ENCODE measurements around the gene HOGA1. TPM values are rescaled to one million over a fixed set of nuclear protein-coding genes. Genes with fewer than 3 reads are reported as not detected.

The HOGA1 gene
- total RNA-seq, 3 donors from 2014 or later (not counting 1 experiment from before 2014, with no cell fraction given) = not detected

GRCh38 chr10:97546456-97547270 lies 37.5 kb upstream of the HOGA1 start:
- H3K4me3 Mint-ChIP-seq = no peak overlapping the region
- H3K27ac ChIP-seq (ENCODE audit: low read length) = no peak overlapping the region
- no peaks in the 10 kb centered on the region for H3K36me3 Mint-ChIP-seq
- peaks cover 0 to 4% of the 10 kb centered on the region in 2 donors for H3K27me3 Mint-ChIP-seq (ENCODE audit: low read depth in 2 of 2)
- no peaks in the 10 kb centered on the region for H3K9me3 Mint-ChIP-seq
- ATAC-seq (no peak), DNase-seq (no peak)
- WGBS (ENCODE audit: insufficient coverage) = 91% methylated on average over 16 of the region's 18 CpGs
- TF ChIP-seq CTCF (IDR thresholded peaks at IDR 0.05) = no peak
- peaks cover 0 to 5% of the 10 kb centered on the region in 2 donors for H3K4me1 Mint-ChIP-seq
- no peaks in the 10 kb centered on the region for H3K27me3 ChIP-seq (ENCODE audit: control insufficient read depth, insufficient read depth, low read length)
- H3K9me3 ChIP-seq (ENCODE audit: control insufficient read depth, insufficient read depth, low read length) = no peaks in the 10 kb centered on the region
- peaks cover 8% of the 10 kb centered on the region for H3K4me1 ChIP-seq (ENCODE audit: control insufficient read depth, insufficient read depth, low read length)
- no peak overlapping the region for H3K27ac Mint-ChIP-seq
- no peaks in the 10 kb centered on the region for H3K36me3 ChIP-seq (ENCODE audit: control insufficient read depth, insufficient read depth, low read length)
- intact Hi-C loops (cut with micrococcal nuclease) = no loop called here
- no peak overlapping the region for H3K4me3 ChIP-seq (ENCODE audit: low read length)

GRCh38 chr10:97547271-97547600 lies 37.0 kb upstream of the HOGA1 start:
- TF ChIP-seq CTCF (IDR thresholded peaks at IDR 0.05) = no peak
- no peaks in the 10 kb centered on the region for H3K27me3 ChIP-seq (ENCODE audit: control insufficient read depth, insufficient read depth, low read length)
- no peak overlapping the region for H3K27ac ChIP-seq (ENCODE audit: low read length)
- ATAC-seq = no peak
- no peak overlapping the region for H3K4me3 Mint-ChIP-seq
- WGBS (ENCODE audit: insufficient coverage) = 85% methylated on average over 4 of the region's 4 CpGs
- H3K4me3 ChIP-seq (ENCODE audit: low read length) = no peak overlapping the region
- peaks cover 8% of the 10 kb centered on the region for H3K4me1 ChIP-seq (ENCODE audit: control insufficient read depth, insufficient read depth, low read length)
- H3K36me3 Mint-ChIP-seq = no peaks in the 10 kb centered on the region
- H3K27ac Mint-ChIP-seq = no peak overlapping the region
- no peaks in the 10 kb centered on the region for H3K9me3 Mint-ChIP-seq
- intact Hi-C loops (cut with micrococcal nuclease) = no loop called here
- peaks cover 0 to 4% of the 10 kb centered on the region in 2 donors for H3K27me3 Mint-ChIP-seq (ENCODE audit: low read depth in 2 of 2)
- H3K36me3 ChIP-seq (ENCODE audit: control insufficient read depth, insufficient read depth, low read length) = no peaks in the 10 kb centered on the region
- no peak for DNase-seq
- H3K9me3 ChIP-seq (ENCODE audit: control insufficient read depth, insufficient read depth, low read length) = no peaks in the 10 kb centered on the region
- peaks cover 0 to 5% of the 10 kb centered on the region in 2 donors for H3K4me1 Mint-ChIP-seq

GRCh38 chr10:97547962-97548361 lies 36.2 kb upstream of the HOGA1 start:
- peaks cover 0 to 4% of the 10 kb centered on the region in 2 donors for H3K27me3 Mint-ChIP-seq (ENCODE audit: low read depth in 2 of 2)
- Histone ChIP-seq H3K27ac (ENCODE audit: low read length) (no peak overlapping the region), H3K9me3 (ENCODE audit: control insufficient read depth, insufficient read depth, low read length) (no peaks in the 10 kb centered on the region), H3K4me3 (ENCODE audit: low read length) (no peak overlapping the region), H3K4me1 (ENCODE audit: control insufficient read depth, insufficient read depth, low read length) (peaks cover 2% of the 10 kb centered on the region), H3K27me3 (ENCODE audit: control insufficient read depth, insufficient read depth, low read length) (no peaks in the 10 kb centered on the region), H3K36me3 (ENCODE audit: control insufficient read depth, insufficient read depth, low read length) (no peaks in the 10 kb centered on the region)
- H3K4me3 Mint-ChIP-seq = no peak overlapping the region
- no peak for ATAC-seq
- DNase-seq = no peak
- peaks cover 0 to 3% of the 10 kb centered on the region in 2 donors for H3K4me1 Mint-ChIP-seq
- H3K9me3 Mint-ChIP-seq = no peaks in the 10 kb centered on the region
- H3K27ac Mint-ChIP-seq = no peak overlapping the region
- no peaks in the 10 kb centered on the region for H3K36me3 Mint-ChIP-seq
- no peak for TF ChIP-seq CTCF (IDR thresholded peaks at IDR 0.05)
- intact Hi-C loops (cut with micrococcal nuclease) = no loop called here
- WGBS (ENCODE audit: insufficient coverage) = 89% methylated on average over 4 of the region's 4 CpGs
